Sigmoid colon (tissue), 7 donors: ENCODE data around the gene MAP4K1. TPM values are rescaled to one million over a fixed set of nuclear protein-coding genes. Genes with fewer than 3 reads are reported as not detected.

Source experiments
- DNase-seq: peaks from one replicate; pipeline ENCODE4 v3.0.0-alpha.2; 2019
- H3K27ac ChIP-seq, 4 donors: fragments of 200-600 bp; sonication (generic); one replicate each; pipeline ENCODE4 v1.5.1; 2016 to 2019; ENCODE audit warnings: mild to moderate bottlenecking in 1 of 4
- H3K27me3 ChIP-seq, 3 donors: fragments of 200-600 bp; sonication (generic); one replicate each; pipeline ENCODE4 v1.5.1; 2019; ENCODE audit warnings: mild to moderate bottlenecking in 1 of 3
- H3K36me3 ChIP-seq, 4 donors: fragments of 200-600 bp; sonication (generic); one replicate each; pipeline ENCODE4 v1.5.1; 2016 to 2019
- H3K4me1 ChIP-seq, 4 donors: fragments of 200-600 bp; sonication (generic); one replicate each; pipeline ENCODE4 v1.5.1; 2017 to 2019
- H3K4me3 ChIP-seq, 4 donors: fragments of 200-600 bp; sonication (generic); one replicate each; pipeline ENCODE4 v1.5.1; 2017 to 2019; ENCODE audit warnings: mild to moderate bottlenecking in 2 of 4, moderate library complexity in 1 of 4
- H3K9me3 ChIP-seq, 4 donors: fragments of 200-600 bp in 3 of 4; sonication (generic) in 3 of 4; one replicate each; pipeline versions ENCODE4 v1.5.1 to v1.6.1; 2013 to 2019
- CTCF ChIP-seq, 4 experiments: fragments of 450-650 bp in 3 of 4; fragments of 200-600 bp in 1 of 4; IDR thresholded peaks; one replicate each; pipeline ENCODE4 v1.5.1; 2016 to 2019; ENCODE audit warnings: antibody characterized with exemption in 4 of 4, mild to moderate bottlenecking in 3 of 4, moderate library complexity in 2 of 4
- EP300 ChIP-seq, 4 donors: sonication (generic); formaldehyde crosslinking; IDR thresholded peaks; one replicate each; pipeline ENCODE4 v1.6.1; 2017; ENCODE audit warnings: antibody characterized with exemption in 4 of 4
- POLR2A ChIP-seq, 2 donors: fragments of 450-650 bp; IDR thresholded peaks; one replicate each; pipeline ENCODE4 v1.6.1; 2016; ENCODE audit warnings: antibody characterized with exemption in 2 of 2, mild to moderate bottlenecking in 2 of 2, moderate library complexity in 2 of 2
- POLR2AphosphoS5 ChIP-seq, 4 donors: sonication (generic); formaldehyde crosslinking; IDR thresholded peaks; one replicate each; pipeline ENCODE4 v1.6.1; 2017; ENCODE audit warnings: antibody characterized with exemption in 4 of 4
- WGBS, 2 donors: extraction: QIAGEN DNeasy Blood & Tissue Kit; methylation state at CpG; one replicate each; pipeline ENCODE4 v1.1.7; 2013; 5-methylcytosine and 5-hydroxymethylcytosine counted together
- intact Hi-C: fragments of 100-400 bp; cut with DNase I; formaldehyde crosslinking; loops from one replicate; pipeline ENCODE4 v1.15.1; 2023
- polyA plus RNA-seq, 3 donors: library from polyadenylated mRNA; stranded (reverse); fragments of 200-250 nt; gene quantifications; one replicate each; pipeline ENCODE4 v1.2.3, GENCODE V29; 2013
- total RNA-seq, 4 donors: library from RNA; depleted of rRNA; stranded (reverse); fragments of >200 nt; gene quantifications; one replicate each; pipeline ENCODE4 v1.1.0, GENCODE V29; 2016
- donor health status: healthy with polysubstance abuse.
- donor health status: Bipolar disorder and iron deficiency.
- donor health status: healthy.

The MAP4K1 gene
- total and polyA plus RNA-seq, 7 donors = 1.2 to 29.7 (median 1.6) TPM

DNA sequence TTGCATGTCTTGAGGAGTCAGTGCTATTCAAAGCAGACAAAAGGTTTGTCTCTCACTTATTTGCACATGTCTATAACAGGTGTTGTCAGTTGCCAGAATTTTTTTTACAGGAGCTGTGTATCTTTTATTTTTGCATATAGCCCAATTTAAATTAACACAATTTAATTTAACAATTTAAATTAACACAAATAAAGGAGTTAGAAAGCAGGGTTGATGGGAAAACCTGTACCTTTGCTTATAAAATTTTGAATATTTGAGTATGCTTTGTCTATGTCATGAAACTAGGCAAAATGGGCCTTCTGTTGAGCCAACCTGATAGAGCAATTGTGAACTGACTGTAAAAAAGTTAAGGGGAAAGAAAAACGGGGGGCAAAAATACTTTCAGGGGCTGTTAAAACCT lies 78.0 kb downstream of the MAP4K1 start:
- no peak overlapping the region for H3K4me3 ChIP-seq
- H3K27ac ChIP-seq = no peak overlapping the region
- TF ChIP-seq EP300 (IDR thresholded peaks at IDR 0.05) = no peak
- no peak for TF ChIP-seq CTCF (IDR thresholded peaks at IDR 0.05)
- TF ChIP-seq POLR2AphosphoS5 (IDR thresholded peaks at IDR 0.05) = no peak
- no peak for TF ChIP-seq POLR2A (IDR thresholded peaks at IDR 0.05)
- WGBS, 2 donors = 67 to 72% methylated on average over 1 of the region's 1 CpG
- H3K36me3 ChIP-seq = no peaks in the 10 kb centered on the region
- no peak for DNase-seq
- no peaks in the 10 kb centered on the region for H3K27me3 ChIP-seq
- intact Hi-C loops = no loop called here
- H3K9me3 ChIP-seq = peaks cover 0 to 9% (median 5%) of the 10 kb centered on the region in 4 donors
- H3K4me1 ChIP-seq = peaks cover 0 to 13% (median 7%) of the 10 kb centered on the region in 4 donors

DNA sequence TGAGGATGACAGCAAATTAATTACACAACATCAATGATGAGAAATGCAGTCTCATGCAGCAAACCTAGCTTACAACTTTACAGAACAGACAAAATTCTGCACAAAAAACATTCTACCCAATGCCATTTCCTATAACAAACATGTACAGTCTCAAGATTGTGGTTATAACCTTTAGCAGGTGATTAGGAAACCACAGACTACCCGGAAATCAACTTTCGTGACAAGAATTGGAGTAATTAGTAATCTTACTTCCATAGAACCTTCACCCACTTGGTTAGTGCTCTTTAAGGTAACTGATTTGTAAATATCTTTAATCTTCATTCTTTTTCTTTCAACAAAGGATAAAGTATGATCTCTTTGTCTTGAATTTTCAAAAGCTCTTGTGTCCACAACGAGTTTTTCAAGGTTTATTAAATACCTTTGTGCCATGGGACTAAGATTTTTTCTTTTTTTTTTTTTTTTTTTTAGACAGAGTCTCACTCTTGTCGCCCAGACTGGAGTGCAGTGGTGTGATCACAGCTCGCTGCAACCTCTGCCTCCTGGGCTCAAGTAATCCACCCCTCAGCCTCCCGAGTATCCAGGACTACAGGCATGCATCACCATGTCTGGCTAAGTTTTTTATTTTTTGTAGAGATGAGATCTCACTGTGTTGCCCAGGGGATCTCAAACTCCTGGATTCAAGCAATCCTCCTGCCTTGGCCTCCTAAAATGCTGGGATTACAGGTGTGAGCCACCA lies 78.8 kb downstream of the MAP4K1 start:
- intact Hi-C loops = no loop called here
- no peaks in the 10 kb centered on the region for H3K27me3 ChIP-seq
- no peak overlapping the region for H3K4me3 ChIP-seq
- H3K4me1 ChIP-seq = peaks cover 0 to 5% (median 2%) of the 10 kb centered on the region in 4 donors
- H3K27ac ChIP-seq = no peak overlapping the region
- H3K9me3 ChIP-seq = peaks cover 0 to 10% (median 6%) of the 10 kb centered on the region in 4 donors
- H3K36me3 ChIP-seq = no peaks in the 10 kb centered on the region
- 50 to 60% methylated on average over 6 of the region's 6 CpGs for WGBS, 2 donors
- DNase-seq = no peak
- no peak for TF ChIP-seq CTCF (IDR thresholded peaks at IDR 0.05)
- no peak for TF ChIP-seq POLR2A (IDR thresholded peaks at IDR 0.05)
- no peak for TF ChIP-seq EP300 (IDR thresholded peaks at IDR 0.05)
- TF ChIP-seq POLR2AphosphoS5 (IDR thresholded peaks at IDR 0.05) = no peak

DNA sequence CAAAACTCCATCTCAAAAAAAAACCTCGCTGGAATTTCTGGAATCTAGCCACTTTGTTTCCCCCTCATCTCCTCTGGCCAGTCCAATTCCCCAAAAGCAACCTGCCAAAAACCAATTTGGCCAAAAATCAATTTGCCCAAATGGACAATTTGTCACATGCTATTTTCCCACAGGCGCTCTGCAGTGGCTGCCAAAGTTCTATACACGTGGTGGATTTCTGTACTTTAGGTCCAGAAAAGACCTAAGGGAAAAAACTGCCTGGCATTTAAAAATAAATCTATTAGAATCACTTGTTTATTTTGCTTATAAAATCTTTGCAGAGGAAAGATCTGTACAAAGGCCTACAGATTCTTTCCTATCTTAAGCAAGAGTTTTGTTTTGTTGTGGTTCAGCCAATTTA lies 79.4 kb downstream of the MAP4K1 start:
- Histone ChIP-seq H3K27ac (no peak overlapping the region), H3K9me3 (peaks cover 0 to 10% (median 6%) of the 10 kb centered on the region in 4 donors), H3K4me1 (no peaks in the 10 kb centered on the region), H3K36me3 (no peaks in the 10 kb centered on the region), H3K4me3 (no peak overlapping the region), H3K27me3 (no peaks in the 10 kb centered on the region)
- TF ChIP-seq POLR2A (IDR thresholded peaks at IDR 0.05) = no peak
- no peak for TF ChIP-seq EP300 (IDR thresholded peaks at IDR 0.05)
- TF ChIP-seq POLR2AphosphoS5 (IDR thresholded peaks at IDR 0.05) = no peak
- no peak for TF ChIP-seq CTCF (IDR thresholded peaks at IDR 0.05)
- no peak for DNase-seq
- intact Hi-C loops = no loop called here
- 69 to 77% methylated on average over 3 of the region's 3 CpGs for WGBS, 2 donors

Other genes starting within 250 kb of the MAP4K1 start
- gene PSMD8, start 243.4 kb downstream of the MAP4K1 start, total RNA-seq = 100 to 1,000 TPM; 129 to 271 (median 158) TPM
- 100 to 1,000 TPM; 125 to 158 (median 147) TPM for gene PSMD8, start 243.4 kb downstream of the MAP4K1 start, polyA plus RNA-seq
- not detected for gene GGN, start 229.9 kb downstream of the MAP4K1 start, total RNA-seq
- gene GGN, start 229.9 kb downstream of the MAP4K1 start, polyA plus RNA-seq = under 1 TPM in 1 of 3 donors, not detected in 2; 0.28 TPM
- 1 to 10 TPM in 1 of 4 donors, under 1 TPM in 2, not detected in 1; 0.27 to 1.5 (median 0.36) TPM for gene SPRED3, start 229.3 kb downstream of the MAP4K1 start, total RNA-seq
- under 1 TPM in 2 of 3 donors, not detected in 1; under 0.01 to 0.47 TPM for gene SPRED3, start 229.3 kb downstream of the MAP4K1 start, polyA plus RNA-seq
- 10 to 100 TPM; 17.2 to 27.2 (median 18.6) TPM for gene FAM98C, start 214.9 kb downstream of the MAP4K1 start, total RNA-seq
- gene FAM98C, start 214.9 kb downstream of the MAP4K1 start, polyA plus RNA-seq = 10 to 100 TPM; 26.1 to 30.0 (median 27.0) TPM
- gene RASGRP4, start 191.7 kb downstream of the MAP4K1 start, total RNA-seq = 1 to 10 TPM; 2.5 to 3.6 (median 3.2) TPM
- 1 to 10 TPM in 1 of 3 donors, under 1 TPM in 2; 0.69 to 3.6 (median 0.90) TPM for gene RASGRP4, start 191.7 kb downstream of the MAP4K1 start, polyA plus RNA-seq
- 1 to 10 TPM in 3 of 4 donors, under 1 TPM in 1; 0.71 to 4.1 (median 2.0) TPM for gene RYR1, start 184.3 kb downstream of the MAP4K1 start, total RNA-seq
- under 1 TPM; under 0.01 to 0.85 (median under 0.01) TPM for gene RYR1, start 184.3 kb downstream of the MAP4K1 start, polyA plus RNA-seq
- 100 to 1,000 TPM; 469 to 803 (median 546) TPM for gene EIF3K, start 1.2 kb upstream of the MAP4K1 start, total RNA-seq
- gene EIF3K, start 1.2 kb upstream of the MAP4K1 start, polyA plus RNA-seq = 100 to 1,000 TPM; 498 to 637 (median 574) TPM
- 100 to 1,000 TPM; 131 to 328 (median 197) TPM for gene ACTN4, start 29.7 kb upstream of the MAP4K1 start, total RNA-seq
- gene ACTN4, start 29.7 kb upstream of the MAP4K1 start, polyA plus RNA-seq = 100 to 1,000 TPM; 122 to 456 (median 176) TPM
- gene CAPN12, start 126.5 kb upstream of the MAP4K1 start, total RNA-seq = 1 to 10 TPM in 1 of 4 donors, under 1 TPM in 2, not detected in 1; 0.33 to 3.0 (median 0.54) TPM
- gene CAPN12, start 126.5 kb upstream of the MAP4K1 start, polyA plus RNA-seq = 10 to 100 TPM in 1 of 3 donors, 1 to 10 TPM in 2; 5.3 to 14.3 (median 6.0) TPM
- gene LGALS7, start 155.6 kb upstream of the MAP4K1 start, total RNA-seq = not detected
- gene LGALS7, start 155.6 kb upstream of the MAP4K1 start, polyA plus RNA-seq = not detected
- gene LGALS7B, start 171.2 kb upstream of the MAP4K1 start, total RNA-seq = 1 to 10 TPM in 1 of 4 donors, not detected in 3; 3.0 TPM
- gene LGALS7B, start 171.2 kb upstream of the MAP4K1 start, polyA plus RNA-seq = 1 to 10 TPM in 1 of 3 donors, not detected in 2; 1.2 TPM
- gene LGALS4, start 195.0 kb upstream of the MAP4K1 start, total RNA-seq = 10 to 100 TPM in 1 of 4 donors, 1 to 10 TPM in 2, under 1 TPM in 1; 0.33 to 13.2 (median 4.4) TPM
- 1,000 to 10,000 TPM; 2,620 to 9,832 (median 7,672) TPM for gene LGALS4, start 195.0 kb upstream of the MAP4K1 start, polyA plus RNA-seq
- 100 to 1,000 TPM in 3 of 4 donors, 10 to 100 TPM in 1; 99.5 to 149 (median 120) TPM for gene ECH1, start 213.8 kb upstream of the MAP4K1 start, total RNA-seq
- gene ECH1, start 213.8 kb upstream of the MAP4K1 start, polyA plus RNA-seq = 100 to 1,000 TPM; 348 to 548 (median 422) TPM
- gene HNRNPL, start 232.0 kb upstream of the MAP4K1 start, total RNA-seq = 100 to 1,000 TPM; 140 to 201 (median 171) TPM
- gene HNRNPL, start 232.0 kb upstream of the MAP4K1 start, polyA plus RNA-seq = 100 to 1,000 TPM; 115 to 206 (median 129) TPM